Colonic mucosa (tissue), 4 donors: Measurements from ENCODE around the gene RMC1. TPM values are rescaled to one million over a fixed set of nuclear protein-coding genes. Genes with fewer than 3 reads are reported as not detected.

ENCODE experiments used
- DNase-seq: peaks from one replicate; pipeline ENCODE4 v3.0.0-alpha.2; 2020
- H3K27ac ChIP-seq: fragments of 200-600 bp; one replicate; pipeline ENCODE4 v1.8.0; 2021
- H3K27me3 ChIP-seq: fragments of 200-600 bp; one replicate; pipeline ENCODE4 v1.8.0; 2021
- H3K36me3 ChIP-seq: fragments of 200-600 bp; one replicate; pipeline ENCODE4 v1.8.0; 2021
- H3K4me1 ChIP-seq: fragments of 200-600 bp; one replicate; pipeline ENCODE4 v1.8.0; 2021; ENCODE audit warnings: mild to moderate bottlenecking
- H3K4me3 ChIP-seq: fragments of 200-600 bp; one replicate; pipeline ENCODE4 v1.8.0; 2021
- H3K9ac ChIP-seq, 2 donors: one replicate each; pipeline ENCODE4 v1.7.0; 2013; ENCODE audit warnings: control low read depth in 2 of 2, low read depth in 2 of 2, low read length in 2 of 2
- H3K9me3 ChIP-seq: fragments of 200-600 bp; one replicate; pipeline ENCODE4 v1.8.0; 2021
- intact Hi-C: fragments of 100-400 bp; cut with DNase I; formaldehyde crosslinking; loops from one replicate; pipeline ENCODE4 v1.14.1; 2022
- total RNA-seq, 2 donors: library from RNA; stranded (reverse); fragmentation: NEBNext Ultra II Directional in 1 of 2; extraction: Animal tissue kit (Norgen Biotek cat#: 25700) in 1 of 2; gene quantifications; one replicate each; pipeline ENCODE4 v1.2.1, GENCODE V29; 2021
- TF ChIP-seq, protein P1 (sequence below): fragments of 200-600 bp; IDR thresholded peaks from one replicate; pipeline ENCODE4 v1.8.0; 2022; ENCODE audit warnings: antibody characterized with exemption, mild to moderate bottlenecking
- donor health status: healthy.
- donor health status: DM: no; HTN: no; CAD: no.
- donor health status: DM: no; HTN: no; CAD: no.

Gene RMC1
- total RNA-seq, 2 donors from 2014 or later, result 28.4 to 34.9 TPM

DNA sequence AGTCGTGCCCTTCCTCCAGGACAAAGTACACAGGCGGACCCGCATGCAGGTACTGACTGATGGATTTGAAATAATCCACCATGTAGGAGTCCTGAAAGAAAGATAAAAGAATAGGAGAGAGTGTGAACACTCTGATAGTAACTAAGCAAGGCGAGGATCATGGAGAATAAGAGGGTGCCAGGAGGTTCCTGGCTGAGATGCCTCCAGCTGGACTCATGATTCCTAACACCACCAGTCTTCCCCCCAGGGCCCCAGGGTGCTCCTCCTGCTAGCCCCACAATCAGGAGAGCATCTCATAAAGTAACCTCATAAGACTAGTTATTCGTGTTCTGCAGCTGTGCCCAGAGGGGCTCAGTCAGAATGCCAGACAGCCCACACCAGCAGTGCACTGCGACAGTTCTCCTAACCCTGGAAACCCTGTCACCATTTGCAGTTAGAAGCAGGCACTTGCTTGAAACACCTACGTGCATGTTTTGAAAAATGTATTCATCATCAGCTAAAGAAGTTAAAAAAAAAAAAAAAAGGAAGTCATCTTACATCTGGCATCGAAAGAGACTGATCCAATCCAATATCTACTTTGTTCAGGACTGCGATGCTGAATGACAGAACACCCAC, 36.7 kb downstream of the RMC1 start:
- no peak for DNase-seq
- Histone ChIP-seq H3K4me3 (no peak overlapping the region), H3K9me3 (no peaks in the 10 kb centered on the region), H3K27ac (peak overlapping the region; percentile 16), H3K9ac (no peak overlapping the region), H3K4me1 (no peaks in the 10 kb centered on the region), H3K27me3 (no peaks in the 10 kb centered on the region), H3K36me3 (peaks cover 26% of the 10 kb centered on the region)
- TF ChIP-seq, protein P1, sequence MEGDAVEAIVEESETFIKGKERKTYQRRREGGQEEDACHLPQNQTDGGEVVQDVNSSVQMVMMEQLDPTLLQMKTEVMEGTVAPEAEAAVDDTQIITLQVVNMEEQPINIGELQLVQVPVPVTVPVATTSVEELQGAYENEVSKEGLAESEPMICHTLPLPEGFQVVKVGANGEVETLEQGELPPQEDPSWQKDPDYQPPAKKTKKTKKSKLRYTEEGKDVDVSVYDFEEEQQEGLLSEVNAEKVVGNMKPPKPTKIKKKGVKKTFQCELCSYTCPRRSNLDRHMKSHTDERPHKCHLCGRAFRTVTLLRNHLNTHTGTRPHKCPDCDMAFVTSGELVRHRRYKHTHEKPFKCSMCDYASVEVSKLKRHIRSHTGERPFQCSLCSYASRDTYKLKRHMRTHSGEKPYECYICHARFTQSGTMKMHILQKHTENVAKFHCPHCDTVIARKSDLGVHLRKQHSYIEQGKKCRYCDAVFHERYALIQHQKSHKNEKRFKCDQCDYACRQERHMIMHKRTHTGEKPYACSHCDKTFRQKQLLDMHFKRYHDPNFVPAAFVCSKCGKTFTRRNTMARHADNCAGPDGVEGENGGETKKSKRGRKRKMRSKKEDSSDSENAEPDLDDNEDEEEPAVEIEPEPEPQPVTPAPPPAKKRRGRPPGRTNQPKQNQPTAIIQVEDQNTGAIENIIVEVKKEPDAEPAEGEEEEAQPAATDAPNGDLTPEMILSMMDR, result no peak
- intact Hi-C loops, result no loop called here

DNA sequence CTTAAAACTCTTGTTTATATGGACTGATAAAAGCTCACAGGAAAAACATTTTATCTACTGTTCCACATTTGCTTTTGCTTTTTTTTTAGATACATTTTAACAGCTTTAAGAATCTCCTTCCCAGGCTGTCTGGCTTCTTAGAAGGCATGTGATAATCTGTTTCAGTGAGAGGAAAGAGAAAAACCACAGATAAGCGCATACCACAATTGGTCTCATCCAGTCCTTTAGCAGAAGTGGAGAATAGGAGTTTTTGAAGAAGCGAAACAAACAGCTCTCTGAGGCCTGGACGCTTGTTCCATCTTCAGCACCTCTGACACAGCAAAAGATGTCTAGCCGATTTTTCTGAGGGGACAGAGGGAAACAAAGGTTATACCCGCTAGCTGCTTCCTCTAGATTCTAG, 37.6 kb downstream of the RMC1 start:
- DNase-seq, result no peak
- intact Hi-C loops, result no loop called here

DNA sequence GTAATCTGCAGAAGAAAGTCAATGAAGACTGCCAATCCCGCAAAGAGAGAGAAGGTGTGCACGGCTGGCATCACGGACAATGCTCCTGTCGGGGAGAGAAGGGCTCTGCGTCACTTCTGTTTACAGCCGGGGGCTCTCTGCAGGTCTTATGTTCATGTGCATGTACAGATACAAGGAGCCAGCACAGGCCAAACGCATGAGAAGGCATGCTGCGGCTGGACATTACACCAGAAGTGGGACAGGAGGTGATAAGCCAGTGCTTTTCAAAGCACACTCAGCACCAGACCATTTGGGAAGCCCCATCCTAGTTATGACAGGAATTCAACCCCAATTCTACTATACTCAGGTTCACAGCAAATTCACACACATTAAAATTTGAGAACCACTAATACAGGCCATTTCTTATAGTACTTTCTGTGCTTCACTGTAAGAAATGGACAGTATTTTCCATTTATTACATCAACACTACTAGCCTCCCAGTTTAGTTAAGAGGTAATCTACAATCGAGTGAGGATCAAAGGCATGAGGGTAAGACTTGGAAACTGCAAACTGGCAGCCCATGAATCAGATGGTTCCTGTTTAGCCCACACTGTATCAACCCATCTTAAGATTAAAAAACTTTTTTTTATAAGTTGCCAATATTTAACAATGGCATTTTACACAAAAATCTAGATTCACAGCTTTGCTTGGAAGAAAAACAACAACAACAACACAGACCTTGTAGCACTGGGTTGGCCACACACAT, 38.2 kb downstream of the RMC1 start:
- no peak for DNase-seq
- no peaks in the 10 kb centered on the region for H3K27me3 ChIP-seq
- H3K4me1 ChIP-seq, result no peaks in the 10 kb centered on the region
- H3K27ac ChIP-seq, result no peak overlapping the region
- H3K9me3 ChIP-seq, result no peaks in the 10 kb centered on the region
- peaks cover 26% of the 10 kb centered on the region for H3K36me3 ChIP-seq
- TF ChIP-seq, protein P1, result no peak
- H3K9ac ChIP-seq, result no peak overlapping the region
- H3K4me3 ChIP-seq, result no peak overlapping the region
- intact Hi-C loops, result no loop called here

More for the DNA sequence above, 37.6 kb downstream of the RMC1 start:
- Histone ChIP-seq H3K4me3 (no peak overlapping the region), H3K27ac (peak overlapping the region; percentile 16), H3K27me3 (no peaks in the 10 kb centered on the region), H3K36me3 (peaks cover 26% of the 10 kb centered on the region), H3K9ac (no peak overlapping the region), H3K9me3 (no peaks in the 10 kb centered on the region), H3K4me1 (no peaks in the 10 kb centered on the region)
- TF ChIP-seq, protein P1, result no peak

DNA sequence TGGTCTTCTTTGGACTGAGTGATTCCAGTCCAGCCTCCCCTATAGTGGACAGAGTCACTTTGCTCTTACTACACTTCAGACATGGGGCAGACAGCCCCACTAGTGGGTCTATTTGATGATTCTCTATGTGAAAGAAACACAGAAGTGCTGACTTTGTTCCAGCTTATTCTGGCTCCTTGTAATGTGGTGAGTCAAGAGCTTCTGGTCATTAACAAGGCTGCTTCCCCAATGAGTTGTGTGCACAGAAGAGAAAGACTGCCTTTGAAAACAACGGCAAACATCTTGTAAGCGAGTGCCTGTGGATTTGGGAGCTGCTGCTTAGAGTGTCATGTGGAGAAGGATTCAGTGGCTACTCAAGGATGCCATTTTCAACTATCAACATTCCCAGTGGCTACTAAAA, 39.1 kb downstream of the RMC1 start:
- Histone ChIP-seq H3K27me3 (no peaks in the 10 kb centered on the region), H3K27ac (no peak overlapping the region), H3K9ac (no peak overlapping the region), H3K4me3 (no peak overlapping the region), H3K9me3 (no peaks in the 10 kb centered on the region), H3K4me1 (no peaks in the 10 kb centered on the region), H3K36me3 (peaks cover 22% of the 10 kb centered on the region)
- TF ChIP-seq, protein P1, result no peak
- intact Hi-C loops, result no loop called here
- DNase-seq, result no peak

DNA sequence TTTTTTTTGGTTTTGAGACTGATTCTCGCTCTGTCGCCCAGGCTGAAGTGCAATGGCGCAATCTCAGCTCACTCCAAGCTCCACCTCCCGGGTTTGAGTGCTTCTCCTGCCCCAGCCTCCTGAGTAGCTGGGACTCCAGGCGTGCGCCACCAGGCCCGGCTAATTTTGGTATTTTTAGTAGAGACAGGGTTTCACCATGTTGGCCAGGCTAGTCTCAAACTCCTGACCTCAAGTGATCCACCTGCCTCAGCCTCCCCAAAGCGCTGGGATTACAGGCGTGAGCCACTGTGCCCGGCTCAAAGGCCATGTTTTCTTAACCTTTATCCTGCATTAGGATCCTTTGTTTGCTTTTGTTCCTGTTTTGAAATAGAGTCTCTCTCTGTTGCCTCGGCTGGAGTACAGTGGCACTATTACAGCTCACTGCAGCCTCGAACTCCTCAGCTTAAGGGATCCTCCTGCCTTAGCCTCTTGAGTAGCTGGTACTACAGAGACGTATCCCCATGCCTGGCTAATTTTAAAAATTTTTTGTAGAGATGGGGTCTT, 42.0 kb downstream of the RMC1 start:
- Histone ChIP-seq H3K9me3 (no peaks in the 10 kb centered on the region), H3K27me3 (no peaks in the 10 kb centered on the region), H3K4me1 (no peaks in the 10 kb centered on the region), H3K9ac (no peak overlapping the region), H3K36me3 (no peaks in the 10 kb centered on the region), H3K4me3 (no peak overlapping the region), H3K27ac (no peak overlapping the region)
- intact Hi-C loops, result no loop called here
- TF ChIP-seq, protein P1, result no peak
- no peak for DNase-seq
